GM18520 (cell line): ENCODE data around the gene HCFC1.

Source experiments
- ATAC-seq: cut with Tn5 transposase; IDR thresholded peaks from one replicate; pipeline ENCODE4 v1.9.1; 2021; ENCODE audit not compliant: unreplicated experiment

The HCFC1 gene

GRCh38 chrX:153959649-153960048 lies 12.0 kb downstream of the HCFC1 start:
- ATAC-seq, result no peak

- ATAC-seq, result no peak
Measured at GRCh38 chrX:153958605-153959004, 13.0 kb downstream of the HCFC1 start.

- no peak for ATAC-seq
Measured at GRCh38 chrX:153957224-153957623, 14.4 kb downstream of the HCFC1 start.

- ATAC-seq, result no peak
Measured at GRCh38 chrX:153956044-153956907, 15.3 kb downstream of the HCFC1 start.

GRCh38 chrX:153955228-153955732 lies 16.3 kb downstream of the HCFC1 start:
- no peak for ATAC-seq

- ATAC-seq, result no peak
Measured at GRCh38 chrX:153954558-153955227, 16.9 kb downstream of the HCFC1 start.

GRCh38 chrX:153953892-153954557 lies 17.6 kb downstream of the HCFC1 start:
- ATAC-seq, result no peak

- ATAC-seq, result no peak
Measured at GRCh38 chrX:153953342-153953830, 18.2 kb downstream of the HCFC1 start.

- no peak for ATAC-seq
Measured at GRCh38 chrX:153952373-153953026, 19.1 kb downstream of the HCFC1 start.

GRCh38 chrX:153951683-153952372 lies 19.8 kb downstream of the HCFC1 start:
- ATAC-seq, result no peak

GRCh38 chrX:153950127-153950526 lies 21.5 kb downstream of the HCFC1 start:
- no peak for ATAC-seq

GRCh38 chrX:153948847-153949805 lies 22.5 kb downstream of the HCFC1 start:
- no peak for ATAC-seq

GRCh38 chrX:153948002-153948466 lies 23.6 kb downstream of the HCFC1 start:
- ATAC-seq, result no peak

GRCh38 chrX:153947009-153947769 lies 24.4 kb downstream of the HCFC1 start:
- no peak for ATAC-seq

- no peak for ATAC-seq
Measured at GRCh38 chrX:153945956-153946943, 25.4 kb downstream of the HCFC1 start.

- no peak for ATAC-seq
Measured at GRCh38 chrX:153944800-153945150, 26.8 kb downstream of the HCFC1 start.

- no peak for ATAC-seq
Measured at GRCh38 chrX:153944140-153944799, 27.3 kb downstream of the HCFC1 start, which contains the start of gene RENBP. Gene RENBP, minus strand, starts transcription at chrX:153944643. Its CDS starts 33 bp downstream, at chrX:153944610.
